Karpas-422 (cell line): Measurements from ENCODE around the gene GDF11. TPM values are rescaled to one million over a fixed set of nuclear protein-coding genes. Genes with fewer than 3 reads are reported as not detected.

Experiments
- DNase-seq: peaks from one replicate; pipeline ENCODE4 v3.0.0-alpha.2; 2015
- H2AFZ ChIP-seq: fragments of 200-600 bp; sonication (generic); 2 replicates; pipeline ENCODE4 v1.6.1; 2014; ENCODE audit warnings: antibody characterized with exemption, low read length, mixed read lengths
- H3K27ac ChIP-seq: fragments of 200-600 bp; sonication (generic); 2 replicates; pipeline ENCODE4 v1.5.1; 2014; ENCODE audit warnings: mild to moderate bottlenecking, low read length, moderate library complexity
- H3K27me3 ChIP-seq: fragments of 200-600 bp; sonication (generic); 2 replicates; pipeline ENCODE4 v1.6.1; 2014; ENCODE audit warnings: low read length, mixed read lengths
- H3K36me3 ChIP-seq: fragments of 200-600 bp; sonication (generic); 2 replicates; pipeline ENCODE4 v1.6.1; 2014; ENCODE audit warnings: low read length, mixed read lengths; ENCODE audit not compliant: insufficient read depth
- H3K4me1 ChIP-seq: fragments of 200-600 bp; sonication (generic); 2 replicates; pipeline ENCODE4 v1.6.1; 2014; ENCODE audit warnings: mild to moderate bottlenecking, low read length, mixed read lengths
- H3K4me2 ChIP-seq: fragments of 200-600 bp; sonication (generic); 2 replicates; pipeline ENCODE4 v1.6.1; 2014; ENCODE audit warnings: low read length, low read depth, mild to moderate bottlenecking; ENCODE audit not compliant: poor library complexity, severe bottlenecking
- H3K4me3 ChIP-seq: fragments of 200-600 bp; sonication (generic); 2 replicates; pipeline ENCODE4 v1.5.1; 2014; ENCODE audit warnings: mild to moderate bottlenecking, antibody characterized with exemption, low read length, mixed read lengths
- H3K79me2 ChIP-seq: fragments of 200-600 bp; sonication (generic); 2 replicates; pipeline ENCODE4 v1.6.1; 2014; ENCODE audit warnings: mild to moderate bottlenecking, low read length, mixed read lengths
- H3K9ac ChIP-seq: fragments of 200-600 bp; sonication (generic); 2 replicates; pipeline ENCODE4 v1.6.0; 2014; ENCODE audit warnings: low read length
- H3K9me2 ChIP-seq: fragments of 200-600 bp; sonication (generic), shearing (Covaris generic); replicated peaks from 2 replicates; pipeline ENCODE4 v1.6.0; 2014; ENCODE audit warnings: mild to moderate bottlenecking, low read length, moderate library complexity; ENCODE audit not compliant: insufficient read depth
- H3K9me3 ChIP-seq: fragments of 300-700, 200-600 bp; sonication (generic); 2 replicates; pipeline ENCODE4 v1.6.1; 2014; ENCODE audit warnings: low read length, mixed read lengths
- H4K20me1 ChIP-seq: fragments of 200-600 bp; sonication (generic); 2 replicates; pipeline ENCODE4 v1.6.1; 2014; ENCODE audit warnings: mild to moderate bottlenecking, antibody characterized with exemption, low read length, low read depth; ENCODE audit not compliant: insufficient read depth
- total RNA-seq: library from RNA; depleted of rRNA; stranded (reverse); fragments of >200 nt; shearing (Covaris generic); gene quantifications from 2 replicates; pipeline ENCODE4 v1.2.3, GENCODE V29; 2014; ENCODE audit warnings: low replicate concordance

Gene GDF11
- total RNA-seq, 1 experiment from 2014 or later = 2.9 TPM

DNA sequence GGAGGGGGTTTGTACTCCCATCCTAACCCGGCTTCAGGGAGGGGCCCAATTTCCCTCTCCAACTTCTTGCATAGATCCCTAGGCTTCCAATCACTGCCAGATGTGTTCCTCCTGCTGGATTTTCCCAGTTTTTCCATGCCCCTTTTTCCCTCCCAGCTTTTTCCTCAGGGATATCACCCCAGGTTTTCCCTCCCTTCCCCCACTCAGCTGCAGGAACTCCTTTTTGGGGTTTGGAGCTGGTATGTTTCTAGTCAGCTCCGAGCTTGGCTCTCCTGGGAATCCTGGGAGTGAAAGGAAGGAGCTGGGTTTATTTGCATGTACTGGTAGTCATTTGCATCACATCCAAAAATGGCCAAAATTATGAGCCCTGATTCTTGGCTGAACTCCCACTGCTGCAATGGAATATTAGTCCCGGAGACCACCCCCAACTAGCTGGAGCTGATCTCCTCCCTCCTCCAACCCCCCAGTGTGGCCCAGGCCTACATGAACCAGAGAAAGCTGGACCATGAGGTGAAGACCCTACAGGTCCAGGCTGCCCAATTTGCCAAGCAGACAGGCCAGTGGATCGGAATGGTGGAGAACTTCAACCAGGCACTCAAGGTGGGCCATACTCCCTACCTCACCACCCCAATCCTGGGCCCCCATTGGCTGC, 24.2 kb upstream of the GDF11 start:
- no peak for DNase-seq
- Histone ChIP-seq H3K36me3 (no peaks in the 10 kb centered on the region), H3K79me2 (peaks cover 25% of the 10 kb centered on the region), H3K4me1 (peaks cover 34% of the 10 kb centered on the region), H3K27ac (peak overlapping the region; percentile 71), H3K4me2 (peak overlapping the region; percentile 95), H3K9ac (peak overlapping the region; percentile 84; the same call in 1 of the 2 replicates), H3K9me3 (no peaks in the 10 kb centered on the region), H3K9me2 (no peaks in the 10 kb centered on the region), H3K4me3 (peak overlapping the region; percentile 74; the same call in 1 of the 2 replicates), H4K20me1 (no peaks in the 10 kb centered on the region), H3K27me3 (no peaks in the 10 kb centered on the region), H2AFZ (no peak overlapping the region)

DNA sequence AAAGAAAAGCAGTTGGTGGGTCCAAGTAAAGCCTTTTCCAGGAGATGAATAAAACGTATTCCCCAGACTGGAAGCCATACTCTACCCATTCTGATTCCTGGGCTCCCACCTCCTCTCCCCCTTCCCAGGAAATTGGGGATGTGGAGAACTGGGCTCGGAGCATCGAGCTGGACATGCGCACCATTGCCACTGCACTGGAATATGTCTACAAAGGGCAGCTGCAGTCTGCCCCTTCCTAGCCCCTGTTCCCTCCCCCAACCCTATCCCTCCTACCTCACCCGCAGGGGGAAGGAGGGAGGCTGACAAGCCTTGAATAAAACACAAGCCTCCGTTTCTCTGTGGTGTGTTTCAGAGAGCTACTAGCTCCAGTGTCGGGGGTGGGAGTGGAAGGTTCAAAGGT, 23.6 kb upstream of the GDF11 start:
- H3K4me3 ChIP-seq = no peak overlapping the region
- H3K27me3 ChIP-seq = no peaks in the 10 kb centered on the region
- no peaks in the 10 kb centered on the region for H3K36me3 ChIP-seq
- peaks cover 25% of the 10 kb centered on the region for H3K79me2 ChIP-seq
- H3K9ac ChIP-seq = no peak overlapping the region
- H4K20me1 ChIP-seq = no peaks in the 10 kb centered on the region
- no peak for DNase-seq
- H3K27ac ChIP-seq = peak overlapping the region; percentile 71; the same call in 1 of the 2 replicates
- H3K9me3 ChIP-seq = no peaks in the 10 kb centered on the region
- H3K9me2 ChIP-seq = no peaks in the 10 kb centered on the region
- peak overlapping the region; percentile 95 for H3K4me2 ChIP-seq
- no peak overlapping the region for H2AFZ ChIP-seq
- peaks cover 34% of the 10 kb centered on the region for H3K4me1 ChIP-seq

DNA sequence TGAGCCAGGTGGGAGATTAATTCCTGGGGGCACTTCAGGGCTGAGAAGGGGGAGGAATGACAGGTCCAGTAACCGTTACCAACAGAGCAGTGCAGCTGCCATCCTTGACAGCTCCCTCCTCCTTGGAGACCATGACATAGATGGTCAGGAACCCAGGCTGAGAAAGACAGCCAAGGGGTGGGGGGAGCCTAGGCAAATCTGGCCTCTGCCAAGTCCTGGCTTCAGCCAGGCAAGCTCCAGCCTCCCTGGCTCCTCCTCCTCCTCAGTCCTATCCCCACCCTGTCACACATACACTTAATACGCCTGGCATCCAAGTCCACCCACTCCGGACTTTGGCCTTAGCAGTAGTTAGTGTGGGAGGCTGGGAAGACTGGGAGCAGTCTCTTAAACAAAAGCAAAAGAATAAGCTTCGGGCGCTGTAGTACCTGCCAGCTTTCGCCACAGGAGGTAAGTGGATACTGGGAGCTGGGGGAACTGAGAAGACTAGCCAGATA, 22.8 kb upstream of the GDF11 start, which contains the start of gene RDH5:
Gene RDH5 (plus strand): TSS at position 323 of the 494 bp plus-strand sequence. CDS start 792 bp downstream, outside the sequence.
- peaks cover 25% of the 10 kb centered on the region for H3K79me2 ChIP-seq
- no peak within 1 kb of the TSS; the same call in 1 of the 2 replicates for H3K9ac ChIP-seq
- H3K4me1 ChIP-seq = peaks cover 39% of the 10 kb centered on the region
- no peaks in the 10 kb centered on the region for H4K20me1 ChIP-seq
- H3K4me3 ChIP-seq = no peak within 1 kb of the TSS
- H3K9me2 ChIP-seq = no peaks in the 10 kb centered on the region
- DNase-seq = no peak
- peak within 1 kb of the TSS; percentile 71; the same call in 1 of the 2 replicates for H3K27ac ChIP-seq
- H3K27me3 ChIP-seq = no peaks in the 10 kb centered on the region
- H2AFZ ChIP-seq = no peak within 1 kb of the TSS
- no peaks in the 10 kb centered on the region for H3K36me3 ChIP-seq
- H3K4me2 ChIP-seq = no peak within 1 kb of the TSS
- no peaks in the 10 kb centered on the region for H3K9me3 ChIP-seq

DNA sequence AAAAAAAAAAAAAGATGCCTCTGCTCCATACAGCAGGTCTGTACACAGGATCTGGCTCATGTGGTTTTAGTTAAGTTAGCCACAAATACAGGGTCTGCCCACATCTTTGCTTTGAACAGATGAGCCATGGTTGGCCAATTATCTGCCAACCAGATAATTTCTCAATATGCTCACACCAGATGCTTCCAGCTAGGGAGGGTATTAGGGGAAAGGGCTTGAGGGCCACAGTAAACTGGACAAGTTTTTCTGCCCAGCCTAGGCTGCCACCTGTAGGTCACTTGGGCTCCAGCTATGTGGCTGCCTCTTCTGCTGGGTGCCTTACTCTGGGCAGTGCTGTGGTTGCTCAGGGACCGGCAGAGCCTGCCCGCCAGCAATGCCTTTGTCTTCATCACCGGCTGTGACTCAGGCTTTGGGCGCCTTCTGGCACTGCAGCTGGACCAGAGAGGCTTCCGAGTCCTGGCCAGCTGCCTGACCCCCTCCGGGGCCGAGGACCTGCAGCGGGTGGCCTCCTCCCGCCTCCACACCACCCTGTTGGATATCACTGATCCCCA, 22.0 kb upstream of the GDF11 start:
- Histone ChIP-seq H3K27me3 (no peaks in the 10 kb centered on the region), H3K79me2 (peaks cover 25% of the 10 kb centered on the region), H4K20me1 (no peaks in the 10 kb centered on the region), H3K27ac (no peak overlapping the region), H3K36me3 (no peaks in the 10 kb centered on the region), H3K4me1 (peaks cover 39% of the 10 kb centered on the region), H3K9me3 (no peaks in the 10 kb centered on the region), H2AFZ (no peak overlapping the region), H3K9me2 (no peaks in the 10 kb centered on the region), H3K4me3 (no peak overlapping the region), H3K4me2 (no peak overlapping the region), H3K9ac (no peak overlapping the region)
- DNase-seq = no peak

DNA sequence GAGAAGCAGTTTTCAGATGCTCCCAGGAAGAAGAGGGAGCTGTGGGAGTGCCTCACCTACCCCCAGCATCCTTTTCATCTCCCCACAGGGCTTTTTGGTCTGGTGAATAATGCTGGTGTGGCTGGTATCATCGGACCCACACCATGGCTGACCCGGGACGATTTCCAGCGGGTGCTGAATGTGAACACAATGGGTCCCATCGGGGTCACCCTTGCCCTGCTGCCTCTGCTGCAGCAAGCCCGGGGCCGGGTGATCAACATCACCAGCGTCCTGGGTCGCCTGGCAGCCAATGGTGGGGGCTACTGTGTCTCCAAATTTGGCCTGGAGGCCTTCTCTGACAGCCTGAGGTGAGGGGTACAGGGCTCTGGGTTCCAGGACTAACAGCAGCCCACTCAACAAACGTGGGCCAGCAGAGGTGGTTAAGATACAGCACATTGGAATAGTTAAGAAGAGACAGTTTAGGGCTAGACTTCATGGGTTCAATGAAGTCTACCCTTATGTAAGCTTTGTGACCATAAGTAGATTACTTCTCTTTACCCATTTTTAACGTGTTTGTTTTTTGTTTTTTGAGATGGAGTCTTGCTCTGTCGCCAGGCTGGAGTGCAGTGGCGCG, 21.2 kb upstream of the GDF11 start:
- Histone ChIP-seq H3K79me2 (peaks cover 22% of the 10 kb centered on the region), H3K4me3 (no peak overlapping the region), H3K9me2 (no peaks in the 10 kb centered on the region), H3K9ac (no peak overlapping the region), H3K27me3 (no peaks in the 10 kb centered on the region), H3K27ac (no peak overlapping the region), H3K9me3 (no peaks in the 10 kb centered on the region), H3K4me2 (no peak overlapping the region), H3K4me1 (peaks cover 40% of the 10 kb centered on the region), H2AFZ (no peak overlapping the region), H4K20me1 (no peaks in the 10 kb centered on the region), H3K36me3 (no peaks in the 10 kb centered on the region)
- no peak for DNase-seq

DNA sequence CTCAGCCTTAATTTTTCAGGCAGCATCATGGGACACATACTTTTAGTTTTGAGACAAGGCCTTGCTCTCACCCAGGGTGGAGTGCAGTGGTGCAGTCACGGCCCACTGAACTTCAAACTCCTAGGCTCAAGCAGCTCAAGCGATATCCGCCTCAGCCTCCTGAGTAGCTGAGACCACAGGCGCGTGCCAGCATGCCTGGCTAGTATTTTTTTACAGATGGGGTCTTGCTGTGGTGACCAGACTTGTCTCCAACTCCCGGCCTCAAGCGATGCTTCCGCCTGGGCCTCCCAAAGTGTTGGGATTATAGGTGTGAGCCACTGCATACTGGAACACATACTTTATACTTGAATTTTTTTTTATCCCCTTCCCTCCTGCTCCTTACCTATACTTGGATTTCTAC, 20.0 kb upstream of the GDF11 start:
- Histone ChIP-seq H3K36me3 (no peaks in the 10 kb centered on the region), H3K9ac (no peak overlapping the region), H4K20me1 (no peaks in the 10 kb centered on the region), H3K79me2 (peaks cover 19% of the 10 kb centered on the region), H3K4me3 (no peak overlapping the region), H3K9me2 (no peaks in the 10 kb centered on the region), H3K27me3 (no peaks in the 10 kb centered on the region), H3K27ac (no peak overlapping the region), H3K4me1 (peaks cover 38% of the 10 kb centered on the region), H3K9me3 (no peaks in the 10 kb centered on the region), H3K4me2 (no peak overlapping the region), H2AFZ (no peak overlapping the region)
- no peak for DNase-seq

DNA sequence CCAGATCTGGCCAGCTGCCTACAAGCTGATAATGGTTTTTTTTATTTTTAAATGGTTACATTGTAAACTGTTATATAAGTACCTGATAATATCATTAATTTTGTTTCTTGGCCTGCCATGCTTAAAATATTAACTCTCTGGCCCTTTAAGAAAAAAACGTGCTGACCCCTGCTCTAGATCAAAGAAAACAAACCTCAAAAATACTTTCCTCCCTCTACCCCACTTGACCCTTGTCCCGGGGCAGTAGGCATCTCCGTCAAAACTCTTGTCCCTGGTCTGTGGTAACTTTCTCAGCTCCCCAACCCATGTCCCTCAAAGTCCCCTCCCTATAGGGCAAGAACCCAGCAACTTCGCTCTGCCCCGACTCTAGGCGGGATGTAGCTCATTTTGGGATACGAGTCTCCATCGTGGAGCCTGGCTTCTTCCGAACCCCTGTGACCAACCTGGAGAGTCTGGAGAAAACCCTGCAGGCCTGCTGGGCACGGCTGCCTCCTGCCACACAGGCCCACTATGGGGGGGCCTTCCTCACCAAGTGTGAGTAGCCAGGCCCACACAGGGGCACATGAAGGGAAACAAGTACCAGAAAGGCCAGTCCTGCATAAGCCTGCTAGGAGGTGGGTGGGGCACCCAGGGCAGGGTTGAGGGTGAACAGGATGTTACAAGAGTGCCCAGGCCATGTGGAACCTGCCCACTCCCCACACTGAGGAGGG, 19.3 kb upstream of the GDF11 start:
- H3K4me2 ChIP-seq = no peak overlapping the region
- peaks cover 17% of the 10 kb centered on the region for H3K79me2 ChIP-seq
- no peak for DNase-seq
- H3K27me3 ChIP-seq = no peaks in the 10 kb centered on the region
- H2AFZ ChIP-seq = no peak overlapping the region
- H3K9me2 ChIP-seq = no peaks in the 10 kb centered on the region
- H3K4me3 ChIP-seq = no peak overlapping the region
- H3K9me3 ChIP-seq = no peaks in the 10 kb centered on the region
- H3K27ac ChIP-seq = no peak overlapping the region
- no peaks in the 10 kb centered on the region for H3K36me3 ChIP-seq
- no peaks in the 10 kb centered on the region for H4K20me1 ChIP-seq
- H3K4me1 ChIP-seq = peaks cover 32% of the 10 kb centered on the region
- no peak overlapping the region for H3K9ac ChIP-seq
